Neuronal stem cell (in vitro differentiated cells): ENCODE data around the gene AKIRIN1.

Experiments used
- DNase-seq: peaks from one replicate; pipeline ENCODE4 v3.0.0-alpha.2; 2013; ENCODE audit warnings: low spot score
- H2AFZ ChIP-seq: one replicate; pipeline ENCODE4 v1.6.1; 2013; ENCODE audit warnings: mild to moderate bottlenecking, low read length, inconsistent platforms
- H2AK5ac ChIP-seq: 2 replicates; pipeline ENCODE4 v1.6.1; 2013; ENCODE audit warnings: low read depth, mild to moderate bottlenecking, inconsistent platforms, low read length, moderate library complexity, mixed read lengths
- H2BK120ac ChIP-seq: 2 replicates; pipeline ENCODE4 v1.6.1; 2013; ENCODE audit warnings: low read depth, mild to moderate bottlenecking, inconsistent platforms, low read length, moderate library complexity, mixed read lengths
- H2BK12ac ChIP-seq: one replicate; pipeline ENCODE4 v1.6.1; 2013; ENCODE audit warnings: low read length, inconsistent platforms
- H2BK15ac ChIP-seq: 2 replicates; pipeline ENCODE4 v1.6.1; 2013; ENCODE audit warnings: mild to moderate bottlenecking, low read length, inconsistent platforms, mixed read lengths
- H2BK5ac ChIP-seq: one replicate; pipeline ENCODE4 v1.6.1; 2013; ENCODE audit warnings: inconsistent platforms, mild to moderate bottlenecking, low read length, moderate library complexity
- H3K14ac ChIP-seq: one replicate; pipeline ENCODE4 v1.6.1; 2013; ENCODE audit warnings: low read length, inconsistent platforms
- H3K18ac ChIP-seq: 2 replicates; pipeline ENCODE4 v1.6.1; 2013; ENCODE audit warnings: low read length, inconsistent platforms
- H3K23ac ChIP-seq: 2 replicates; pipeline ENCODE4 v1.6.1; 2013; ENCODE audit warnings: low read depth, mild to moderate bottlenecking, mixed read lengths, low read length, inconsistent platforms; ENCODE audit not compliant: poor library complexity
- H3K27ac ChIP-seq: replicated peaks from 3 replicates; pipeline ENCODE4 v1.5.1; 2013; ENCODE audit warnings: low read length, inconsistent platforms
- H3K27me3 ChIP-seq, 3 experiments: 2 replicates each; pipeline ENCODE4 v1.6.1; 2013; ENCODE audit warnings: low read length in 3 of 3, mild to moderate bottlenecking in 2 of 3, inconsistent platforms in 1 of 3, low read depth in 1 of 3, mixed read lengths in 1 of 3, moderate library complexity in 1 of 3; ENCODE audit not compliant: control insufficient read depth in 3 of 3, insufficient read depth in 3 of 3
- H3K36me3 ChIP-seq, 2 donors: replicated peaks in 1 of 2; 2 replicates each; pipeline ENCODE4 v1.6.1; 2013; ENCODE audit warnings: low read length in 2 of 2; ENCODE audit not compliant: control insufficient read depth in 2 of 2, insufficient read depth in 2 of 2
- H3K4ac ChIP-seq: 2 replicates; pipeline ENCODE4 v1.6.1; 2013; ENCODE audit warnings: inconsistent platforms, mild to moderate bottlenecking, low read length, moderate library complexity
- H3K4me1 ChIP-seq, 2 donors: 1 replicate in 1 of 2; 2 replicates in 1 of 2; pipeline ENCODE4 v1.6.1; 2013; ENCODE audit warnings: low read length in 2 of 2, low read depth in 1 of 2; ENCODE audit not compliant: control insufficient read depth in 2 of 2, insufficient read depth in 1 of 2
- H3K4me2 ChIP-seq: one replicate; pipeline ENCODE4 v1.6.1; 2013; ENCODE audit warnings: mild to moderate bottlenecking, low read length, inconsistent platforms; ENCODE audit not compliant: insufficient read depth, poor library complexity, severe bottlenecking
- H3K4me3 ChIP-seq, 2 donors: 2 replicates each; pipeline ENCODE4 v1.5.1; 2013; ENCODE audit warnings: low read length in 2 of 2, mild to moderate bottlenecking in 2 of 2, inconsistent platforms in 1 of 2, moderate library complexity in 1 of 2
- H3K79me1 ChIP-seq: one replicate; pipeline ENCODE4 v1.6.1; 2013; ENCODE audit warnings: low read depth, mild to moderate bottlenecking, inconsistent platforms, low read length, moderate library complexity
- H3K9ac ChIP-seq: one replicate; pipeline ENCODE4 v1.6.1; 2013; ENCODE audit warnings: mild to moderate bottlenecking, low read depth, low read length, inconsistent platforms; ENCODE audit not compliant: poor library complexity
- H3K9me3 ChIP-seq, 2 donors: replicated peaks in 1 of 2; 2 replicates each; pipeline versions ENCODE3 to v1.6.1; 2013; ENCODE audit warnings: low read length in 2 of 2, mild to moderate bottlenecking in 2 of 2, inconsistent platforms in 1 of 2, low read depth in 1 of 2, mixed read lengths in 1 of 2, moderate library complexity in 1 of 2; ENCODE audit not compliant: control insufficient read depth in 2 of 2, insufficient read depth in 1 of 2
- H4K8ac ChIP-seq: one replicate; pipeline ENCODE4 v1.6.1; 2013; ENCODE audit warnings: low read depth, mild to moderate bottlenecking, inconsistent platforms, low read length, moderate library complexity
- H4K91ac ChIP-seq: one replicate; pipeline ENCODE4 v1.6.1; 2013; ENCODE audit warnings: low read length, low read depth, mild to moderate bottlenecking, inconsistent platforms; ENCODE audit not compliant: poor library complexity
- WGBS, 2 donors: extraction: QIAGEN DNeasy Blood & Tissue Kit; methylation state at CpG; one replicate each; pipeline ENCODE4 v1.1.7; 2013; ENCODE audit warnings: missing lambda C conversion rate in 2 of 2, mixed read lengths in 1 of 2; ENCODE audit not compliant: insufficient read length in 2 of 2, insufficient replicate concordance in 1 of 2; ENCODE audit errors: extremely low coverage in 2 of 2; 5-methylcytosine and 5-hydroxymethylcytosine counted together

AKIRIN1 gene

GRCh38 chr1:39034114-39034654 is 43.1 kb downstream of the AKIRIN1 start:
- Histone ChIP-seq H3K9me3 (peaks cover 0 to 7% of the 10 kb centered on the region in 2 donors), H3K23ac (no peak overlapping the region), H2BK120ac (no peak overlapping the region), H3K14ac (no peak overlapping the region), H3K9ac (no peak overlapping the region), H3K18ac (no peak overlapping the region), H2BK5ac (no peak overlapping the region), H3K4me1 (no peaks in the 10 kb centered on the region), H3K4me2 (no peak overlapping the region), H2AK5ac (no peak overlapping the region), H3K27me3 (no peaks in the 10 kb centered on the region), H4K8ac (no peak overlapping the region), H3K4me3 (no peak overlapping the region), H2AFZ (no peak overlapping the region), H4K91ac (no peak overlapping the region), H2BK12ac (no peak overlapping the region), H3K79me1 (peaks cover 2% of the 10 kb centered on the region), H2BK15ac (no peak overlapping the region), H3K27ac (no peak overlapping the region), H3K4ac (no peak overlapping the region), H3K36me3 (peaks cover 23 to 90% of the 10 kb centered on the region in 2 donors)
- no CpG with 5 or more reads among the region's 6 CpGs for WGBS, 2 donors
- no peak for DNase-seq

DNA sequence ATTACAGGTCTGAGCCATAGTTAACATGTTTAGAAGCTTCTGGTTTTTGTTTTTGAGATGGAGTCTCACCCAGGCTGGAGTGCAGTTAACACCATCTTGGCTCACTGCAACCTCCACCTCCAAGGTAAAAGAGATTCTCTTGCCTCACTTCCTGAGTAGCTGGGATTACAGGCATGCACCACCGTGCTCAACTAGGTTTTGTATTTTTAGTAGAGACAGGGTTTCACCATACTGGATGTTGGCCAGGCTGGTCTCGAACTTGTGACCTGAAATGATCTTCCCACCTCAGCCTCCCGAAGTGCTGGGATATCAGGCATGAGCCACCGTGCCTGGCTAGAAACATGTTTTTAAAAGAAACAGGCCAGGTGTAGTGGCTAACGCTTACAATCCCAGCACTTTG is 45.6 kb downstream of the AKIRIN1 start:
- Histone ChIP-seq H2BK12ac (no peak overlapping the region), H3K18ac (no peak overlapping the region), H3K36me3 (peaks cover 13 to 75% of the 10 kb centered on the region in 2 donors), H4K91ac (no peak overlapping the region), H2BK15ac (no peak overlapping the region), H3K9me3 (peaks cover 0 to 5% of the 10 kb centered on the region in 2 donors), H3K4me3 (no peak overlapping the region), H2BK5ac (no peak overlapping the region), H2BK120ac (no peak overlapping the region), H3K27me3 (no peaks in the 10 kb centered on the region), H3K4me1 (no peaks in the 10 kb centered on the region), H3K79me1 (no peaks in the 10 kb centered on the region), H3K9ac (no peak overlapping the region), H4K8ac (no peak overlapping the region), H2AK5ac (no peak overlapping the region), H3K4me2 (no peak overlapping the region), H2AFZ (no peak overlapping the region), H3K27ac (no peak overlapping the region), H3K23ac (no peak overlapping the region), H3K4ac (no peak overlapping the region), H3K14ac (no peak overlapping the region)
- DNase-seq = no peak
- WGBS, 2 donors = no CpG with 5 or more reads among the region's 5 CpGs

- no peak overlapping the region for H3K18ac ChIP-seq
- no peak overlapping the region for H3K4me2 ChIP-seq
- H3K4me1 ChIP-seq = peaks cover 0 to 8% of the 10 kb centered on the region in 2 donors
- no CpG with 5 or more reads among the region's 3 CpGs for WGBS, 2 donors
- no peak overlapping the region for H3K14ac ChIP-seq
- H3K79me1 ChIP-seq = no peaks in the 10 kb centered on the region
- H4K91ac ChIP-seq = no peak overlapping the region
- H3K9me3 ChIP-seq = peaks cover 0 to 2% of the 10 kb centered on the region in 2 donors
- H2BK120ac ChIP-seq = no peak overlapping the region
- no peaks in the 10 kb centered on the region for H3K27me3 ChIP-seq
- H2AK5ac ChIP-seq = no peak overlapping the region
- H3K4ac ChIP-seq = no peak overlapping the region
- no peak overlapping the region for H3K23ac ChIP-seq
- no peak overlapping the region for H3K9ac ChIP-seq
- peaks cover 4 to 31% of the 10 kb centered on the region in 2 donors for H3K36me3 ChIP-seq
- no peak overlapping the region for H2BK15ac ChIP-seq
- no peak overlapping the region for H3K27ac ChIP-seq
- H2AFZ ChIP-seq = no peak overlapping the region
- no peak overlapping the region for H2BK5ac ChIP-seq
- DNase-seq = no peak
- H2BK12ac ChIP-seq = no peak overlapping the region
- no peak overlapping the region for H4K8ac ChIP-seq
- H3K4me3 ChIP-seq = no peak overlapping the region
Measured at GRCh38 chr1:39043513-39043912, 52.4 kb downstream of the AKIRIN1 start.

- Histone ChIP-seq H3K27me3 (no peaks in the 10 kb centered on the region), H3K4me3 (no peak overlapping the region), H4K8ac (no peak overlapping the region), H2BK15ac (no peak overlapping the region), H3K79me1 (peaks cover 1% of the 10 kb centered on the region), H3K4ac (no peak overlapping the region), H3K9me3 (peaks cover 0 to 2% of the 10 kb centered on the region in 2 donors), H4K91ac (no peak overlapping the region), H3K18ac (no peak overlapping the region), H3K4me2 (no peak overlapping the region), H3K27ac (no peak overlapping the region), H2AFZ (no peak overlapping the region), H3K4me1 (peaks cover 0 to 8% of the 10 kb centered on the region in 2 donors), H3K14ac (no peak overlapping the region), H3K9ac (no peak overlapping the region), H2BK12ac (no peak overlapping the region), H3K36me3 (peaks cover 4 to 27% of the 10 kb centered on the region in 2 donors), H2BK120ac (no peak overlapping the region), H3K23ac (no peak overlapping the region), H2BK5ac (no peak overlapping the region), H2AK5ac (no peak overlapping the region)
- no peak for DNase-seq
- WGBS, 2 donors = no CpG with 5 or more reads among the region's 1 CpG
Measured at GRCh38 chr1:39044762-39045161, 53.7 kb downstream of the AKIRIN1 start.
